Measurements from ENCODE around the gene KIF4A. TPM values are rescaled to one million over a fixed set of nuclear protein-coding genes. Genes with fewer than 3 reads are reported as not detected.

Gene KIF4A
- total RNA-seq, 1 donor: 14.5 TPM

DNA sequence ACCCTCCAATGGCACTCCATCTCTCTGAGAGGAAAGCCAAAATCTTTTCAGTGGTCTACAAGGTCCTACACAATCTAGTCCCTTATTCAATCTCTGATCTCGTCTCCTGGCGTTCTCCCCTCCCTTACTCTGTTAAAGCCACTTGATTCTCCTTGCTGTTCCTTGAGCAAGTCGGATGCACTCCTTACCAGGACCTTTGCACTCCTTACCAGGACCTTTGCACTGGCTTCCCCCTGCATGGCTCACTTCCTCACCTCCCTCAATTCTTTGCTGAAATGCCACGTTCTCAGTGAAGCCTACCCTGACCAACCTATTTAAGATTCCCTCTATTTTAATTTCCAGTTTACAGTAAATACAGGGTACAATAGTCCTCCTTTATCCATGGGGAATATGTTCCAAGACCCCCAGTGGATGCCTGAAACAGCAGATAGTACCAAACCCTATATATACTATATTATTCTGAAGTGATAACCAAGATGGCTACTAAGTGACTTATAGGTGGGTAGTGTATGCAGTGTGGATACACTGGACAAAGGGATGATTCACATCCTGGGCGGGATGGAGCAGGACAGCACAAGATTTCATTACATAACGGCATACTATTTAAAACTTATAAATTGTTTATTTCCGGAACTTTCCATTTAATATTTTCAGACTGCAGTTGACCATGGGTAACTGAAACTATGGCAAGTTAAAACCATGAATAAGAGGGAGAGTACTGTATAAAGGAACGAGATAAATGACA is 148.2 kb downstream of the KIF4A start:
- TF ChIP-seq, protein P1, sequence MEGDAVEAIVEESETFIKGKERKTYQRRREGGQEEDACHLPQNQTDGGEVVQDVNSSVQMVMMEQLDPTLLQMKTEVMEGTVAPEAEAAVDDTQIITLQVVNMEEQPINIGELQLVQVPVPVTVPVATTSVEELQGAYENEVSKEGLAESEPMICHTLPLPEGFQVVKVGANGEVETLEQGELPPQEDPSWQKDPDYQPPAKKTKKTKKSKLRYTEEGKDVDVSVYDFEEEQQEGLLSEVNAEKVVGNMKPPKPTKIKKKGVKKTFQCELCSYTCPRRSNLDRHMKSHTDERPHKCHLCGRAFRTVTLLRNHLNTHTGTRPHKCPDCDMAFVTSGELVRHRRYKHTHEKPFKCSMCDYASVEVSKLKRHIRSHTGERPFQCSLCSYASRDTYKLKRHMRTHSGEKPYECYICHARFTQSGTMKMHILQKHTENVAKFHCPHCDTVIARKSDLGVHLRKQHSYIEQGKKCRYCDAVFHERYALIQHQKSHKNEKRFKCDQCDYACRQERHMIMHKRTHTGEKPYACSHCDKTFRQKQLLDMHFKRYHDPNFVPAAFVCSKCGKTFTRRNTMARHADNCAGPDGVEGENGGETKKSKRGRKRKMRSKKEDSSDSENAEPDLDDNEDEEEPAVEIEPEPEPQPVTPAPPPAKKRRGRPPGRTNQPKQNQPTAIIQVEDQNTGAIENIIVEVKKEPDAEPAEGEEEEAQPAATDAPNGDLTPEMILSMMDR (IDR thresholded peaks at IDR 0.05; ENCODE audit: insufficient read depth, low read length): no peak
- no peak for DNase-seq (ENCODE audit: low read depth)
- no peak overlapping the region for H3K4me3 ChIP-seq (ENCODE audit: low read depth, low read length)

DNA sequence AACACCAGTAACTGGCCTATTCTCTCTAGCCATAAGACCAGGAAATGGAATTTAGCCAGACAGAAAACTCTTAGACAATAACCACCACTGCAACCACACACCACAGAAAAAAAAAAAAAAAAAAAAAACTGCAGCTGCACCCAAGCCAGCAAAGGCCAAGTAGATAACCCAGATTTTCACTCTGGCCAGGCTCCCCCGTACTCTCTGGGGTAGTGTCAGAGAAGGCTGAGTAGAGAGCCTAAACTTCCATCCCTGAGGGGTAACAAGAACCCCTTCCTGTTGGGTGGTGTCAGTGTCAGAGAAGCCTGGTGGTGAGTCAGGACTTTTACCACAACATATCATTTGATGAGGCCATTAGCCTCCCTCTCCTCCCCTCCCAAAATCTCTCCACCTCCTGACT is 149.1 kb downstream of the KIF4A start:
- DNase-seq (ENCODE audit: low read depth): peak; percentile 43
- H3K4me3 ChIP-seq (ENCODE audit: low read depth, low read length): no peak overlapping the region
- TF ChIP-seq, protein P1 (IDR thresholded peaks at IDR 0.05; ENCODE audit: insufficient read depth, low read length): no peak

DNA sequence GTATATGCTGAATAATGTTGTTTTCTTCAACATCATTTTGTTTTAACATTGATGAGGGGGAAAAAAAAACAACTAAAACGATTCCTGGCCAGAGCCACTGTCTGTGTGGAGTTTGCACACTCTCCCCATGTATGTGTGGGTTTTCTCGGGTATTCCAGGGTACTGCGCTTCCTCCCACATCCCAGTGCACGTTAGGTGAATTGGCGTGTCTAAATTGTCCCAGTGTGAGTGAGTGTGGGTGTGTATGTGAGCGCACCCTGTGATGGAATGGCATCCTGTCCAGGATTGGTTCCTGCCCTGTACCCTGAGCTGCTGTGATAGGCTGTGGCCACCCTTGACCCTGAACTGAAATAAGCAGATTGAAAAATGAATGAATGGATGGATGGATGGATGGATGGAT is 152.3 kb downstream of the KIF4A start:
- TF ChIP-seq, protein P1 (IDR thresholded peaks at IDR 0.05; ENCODE audit: insufficient read depth, low read length): no peak
- DNase-seq (ENCODE audit: low read depth): no peak
- H3K4me3 ChIP-seq (ENCODE audit: low read depth, low read length): no peak overlapping the region

DNA sequence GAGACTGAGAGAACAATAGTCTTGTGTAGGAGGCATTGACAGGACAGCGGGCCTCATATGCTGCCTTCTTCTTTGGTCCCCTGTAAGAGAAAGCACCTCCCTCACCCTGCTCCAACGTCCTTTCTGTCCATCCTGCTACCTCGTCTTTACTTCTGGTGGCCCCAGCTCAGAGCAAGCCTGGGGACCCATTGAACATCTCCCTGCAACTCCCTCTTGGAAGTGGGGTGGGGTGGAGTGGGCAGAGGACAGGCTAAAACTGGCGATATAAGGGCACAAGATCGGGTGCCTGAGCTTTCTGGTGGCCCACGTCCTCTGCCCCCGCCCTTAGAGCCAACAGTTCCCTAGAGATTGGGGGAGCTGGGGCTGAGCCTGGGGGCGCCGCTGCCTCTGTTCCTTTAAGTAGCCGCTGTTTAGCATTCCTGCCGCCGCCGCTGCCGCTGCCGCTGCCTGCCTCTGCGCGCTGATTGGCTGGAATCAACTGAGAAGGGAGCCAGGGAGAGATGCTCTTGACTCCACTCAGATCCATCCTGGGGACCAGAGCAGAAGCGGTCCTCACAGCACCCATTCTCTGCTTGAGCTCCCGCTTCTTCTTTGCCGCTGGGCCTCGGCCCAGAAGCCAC is 154.5 kb downstream of the KIF4A start, which contains the start of gene DLG3:
Gene DLG3, plus strand, starts transcription at position 510 of the 620 bp plus-strand sequence. CDS start 367 bp downstream, outside the sequence.
- peak; percentile 50 for DNase-seq (ENCODE audit: low read depth)
- peak within 1 kb of the TSS; percentile 44 for H3K4me3 ChIP-seq (ENCODE audit: low read depth, low read length)
- TF ChIP-seq, protein P1 (IDR thresholded peaks at IDR 0.05; ENCODE audit: insufficient read depth, low read length): no peak

DNA sequence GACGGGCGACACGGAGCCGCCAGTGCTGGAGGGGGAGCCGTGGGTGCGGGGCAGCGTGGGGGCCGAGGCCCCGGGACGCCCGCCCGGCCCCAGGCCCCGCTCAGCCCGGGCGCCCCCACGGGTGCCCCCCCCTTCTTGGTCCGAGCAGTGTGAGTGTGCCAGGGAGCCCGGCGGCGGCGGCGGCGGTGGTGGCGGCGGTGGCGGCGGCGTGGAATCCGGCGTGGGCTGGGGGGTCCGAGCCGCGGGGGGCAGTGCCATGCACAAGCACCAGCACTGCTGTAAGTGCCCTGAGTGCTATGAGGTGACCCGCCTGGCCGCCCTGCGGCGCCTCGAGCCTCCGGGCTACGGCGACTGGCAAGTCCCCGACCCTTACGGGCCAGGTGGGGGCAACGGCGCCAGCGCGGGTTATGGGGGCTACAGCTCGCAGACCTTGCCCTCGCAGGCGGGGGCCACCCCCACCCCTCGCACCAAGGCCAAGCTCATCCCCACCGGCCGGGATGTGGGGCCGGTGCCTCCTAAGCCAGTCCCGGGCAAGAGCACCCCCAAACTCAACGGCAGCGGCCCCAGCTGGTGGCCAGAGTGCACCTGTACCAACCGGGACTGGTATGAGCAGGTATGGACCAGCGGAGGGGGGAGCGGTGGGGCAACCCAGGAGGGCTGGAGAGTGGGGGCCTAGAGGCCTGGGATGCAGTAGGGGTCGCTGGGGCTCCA is 155.2 kb downstream of the KIF4A start:
- H3K4me3 ChIP-seq (ENCODE audit: low read depth, low read length): peak overlapping the region; percentile 44

DNA sequence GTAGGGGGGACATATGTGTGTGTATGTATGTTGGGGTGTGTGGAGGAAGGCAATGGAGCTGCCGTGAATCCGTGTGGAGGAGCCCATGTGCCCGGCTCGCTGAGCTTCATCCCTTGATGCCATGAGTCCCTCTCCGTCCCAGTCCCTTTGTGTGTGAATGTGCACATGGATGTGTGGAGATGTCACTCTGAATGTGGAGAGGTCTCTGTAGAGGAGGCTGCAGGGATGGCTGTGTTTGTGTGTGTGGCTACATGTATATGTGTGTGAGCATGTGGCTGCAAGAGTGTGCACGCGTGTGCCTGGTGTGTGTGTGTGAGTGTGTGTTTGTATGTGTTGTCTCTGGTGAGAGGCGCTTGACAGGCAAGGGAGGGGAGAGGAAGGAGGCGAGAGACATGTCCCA is 156.0 kb downstream of the KIF4A start:
- H3K4me3 ChIP-seq (ENCODE audit: low read depth, low read length): no peak overlapping the region
- DNase-seq (ENCODE audit: low read depth): no peak
- TF ChIP-seq, protein P1 (IDR thresholded peaks at IDR 0.05; ENCODE audit: insufficient read depth, low read length): no peak

More for the DNA sequence above, 155.2 kb downstream of the KIF4A start:
- TF ChIP-seq, protein P1 (IDR thresholded peaks at IDR 0.05; ENCODE audit: insufficient read depth, low read length): no peak
- no peak for DNase-seq (ENCODE audit: low read depth)

All from fibroblast of the aortic adventitia (primary cell).